Upper lobe of left lung (tissue), 6 donors: ENCODE data around the gene MBP. TPM values are rescaled to one million over a fixed set of nuclear protein-coding genes. Genes with fewer than 3 reads are reported as not detected.
A peak's percentile ranks its signal among the peaks of the same experiment; 100 is the strongest.

ENCODE experiments used
- ATAC-seq, 2 donors: fragments of 200-7000 bp; cut with Tn5 transposase; one replicate each; pipeline ENCODE4 v1.9.1; 2022; ENCODE audit warnings: mild to moderate bottlenecking in 2 of 2, moderate library complexity in 2 of 2; ENCODE audit not compliant: low FRiP score in 2 of 2
- DNase-seq, 2 donors: peaks; one replicate each; pipeline ENCODE4 v3.0.0-alpha.2; 2019 to 2020
- H3K27ac ChIP-seq, 4 donors: fragments of 200-600 bp; sonication (generic); one replicate each; pipeline ENCODE4 v1.5.1; 2016 to 2019
- H3K27me3 ChIP-seq, 4 donors: fragments of 200-600 bp; sonication (generic); one replicate each; pipeline ENCODE4 v1.5.1; 2017 to 2019
- H3K36me3 ChIP-seq, 4 donors: fragments of 200-600 bp; sonication (generic); one replicate each; pipeline ENCODE4 v1.5.1; 2016 to 2019
- H3K4me1 ChIP-seq, 4 donors: fragments of 200-600 bp; sonication (generic); one replicate each; pipeline ENCODE4 v1.5.1; 2018 to 2019
- H3K4me3 ChIP-seq, 4 donors: fragments of 200-600 bp; sonication (generic); one replicate each; pipeline ENCODE4 v1.5.1; 2017 to 2019; ENCODE audit warnings: mild to moderate bottlenecking in 2 of 4, moderate library complexity in 1 of 4
- H3K9me3 ChIP-seq, 4 donors: fragments of 200-600 bp; sonication (generic); one replicate each; pipeline ENCODE4 v1.5.1; 2018 to 2019
- CTCF ChIP-seq, 6 experiments: fragments of 450-650 bp in 4 of 6; fragments of 200-600 bp in 2 of 6; sonication (generic) in 2 of 6; IDR thresholded peaks; one replicate each; pipeline ENCODE4 v1.5.1; 2016 to 2019; ENCODE audit warnings: antibody characterized with exemption in 6 of 6
- EP300 ChIP-seq, 4 donors: sonication (generic); formaldehyde crosslinking; IDR thresholded peaks; one replicate each; pipeline ENCODE4 v1.5.1; 2017; ENCODE audit warnings: antibody characterized with exemption in 4 of 4, control low read depth in 2 of 4
- POLR2A ChIP-seq, 4 donors: fragments of 450-650 bp; IDR thresholded peaks; one replicate each; pipeline ENCODE4 v1.5.1; 2016 to 2017; ENCODE audit warnings: antibody characterized with exemption in 4 of 4, mild to moderate bottlenecking in 2 of 4
- POLR2AphosphoS5 ChIP-seq, 2 donors: sonication (generic); formaldehyde crosslinking; IDR thresholded peaks; one replicate each; pipeline ENCODE4 v1.5.1; 2017; ENCODE audit warnings: antibody characterized with exemption in 2 of 2
- WGBS, 2 donors: methylation state at CpG; one replicate each; pipeline ENCODE4 v1.1.5; 2017 to 2018; 5-methylcytosine and 5-hydroxymethylcytosine counted together
- total RNA-seq, 6 donors: library from RNA; depleted of rRNA in 4 of 6; stranded (reverse); fragments of >200 nt in 4 of 6; gene quantifications; one replicate each; pipeline versions ENCODE4 v1.1.0 to v1.2.1, GENCODE V29; 2016 to 2021
- donor health status: DM: no; HTN: no; CAD: no; lungs with moderate emphysema.
- donor health status: DM: no; HTN: yes; CAD: no; lungs with severe emphysema.

Gene MBP
- total RNA-seq, 6 donors from 2014 or later = 55.5 to 87.6 (median 68.8) TPM

GRCh38 chr18:77121523-77121922 is 11.1 kb downstream of the MBP start:
- H3K9me3 ChIP-seq = no peaks in the 10 kb centered on the region
- H3K4me1 ChIP-seq = peaks cover 9 to 40% (median 12%) of the 10 kb centered on the region in 4 donors
- no peak overlapping the region for H3K27ac ChIP-seq
- H3K36me3 ChIP-seq = no peaks in the 10 kb centered on the region
- no peak for ATAC-seq
- WGBS, 2 donors = 83 to 89% methylated on average over 3 of the region's 3 CpGs
- H3K4me3 ChIP-seq = no peak overlapping the region
- DNase-seq = no peak
- TF ChIP-seq EP300 (IDR thresholded peaks at IDR 0.05) = no peak
- no peak for TF ChIP-seq CTCF (IDR thresholded peaks at IDR 0.05)
- TF ChIP-seq POLR2AphosphoS5 (IDR thresholded peaks at IDR 0.05) = no peak
- no peak for TF ChIP-seq POLR2A (IDR thresholded peaks at IDR 0.05)
- H3K27me3 ChIP-seq = no peaks in the 10 kb centered on the region

- no peak overlapping the region for H3K27ac ChIP-seq
- no peak for TF ChIP-seq POLR2AphosphoS5 (IDR thresholded peaks at IDR 0.05)
- TF ChIP-seq POLR2A (IDR thresholded peaks at IDR 0.05) = no peak
- no peak for TF ChIP-seq CTCF (IDR thresholded peaks at IDR 0.05)
- TF ChIP-seq EP300 (IDR thresholded peaks at IDR 0.05) = no peak
- 89 to 90% methylated on average over 4 to 23 of the region's 23 CpGs for WGBS, 2 donors
- peaks cover 18 to 50% (median 20%) of the 10 kb centered on the region in 4 donors for H3K4me1 ChIP-seq
- H3K27me3 ChIP-seq = no peaks in the 10 kb centered on the region
- peak in 1 of 2 donors; percentile 28 for ATAC-seq
- DNase-seq = peak in 1 of 2 donors; percentile 19
- H3K36me3 ChIP-seq = no peaks in the 10 kb centered on the region
- no peak overlapping the region for H3K4me3 ChIP-seq
- no peaks in the 10 kb centered on the region for H3K9me3 ChIP-seq
Observed at GRCh38 chr18:77119851-77120491, 12.6 kb downstream of the MBP start.

- WGBS, 2 donors = 88 to 92% methylated on average over 9 to 12 of the region's 12 CpGs
Observed at GRCh38 chr18:77119101-77119850, 13.3 kb downstream of the MBP start.

GRCh38 chr18:77118256-77119090 is 14.1 kb downstream of the MBP start:
- no peaks in the 10 kb centered on the region for H3K36me3 ChIP-seq
- H3K27me3 ChIP-seq = no peaks in the 10 kb centered on the region
- peak overlapping the region in 1 of 4 donors; percentile 26 for H3K27ac ChIP-seq
- peaks cover 26 to 50% (median 29%) of the 10 kb centered on the region in 4 donors for H3K4me1 ChIP-seq
- H3K4me3 ChIP-seq = no peak overlapping the region
- ATAC-seq (no peak), DNase-seq (no peak)
- 91 to 96% methylated on average over 9 to 12 of the region's 12 CpGs for WGBS, 2 donors
- no peaks in the 10 kb centered on the region for H3K9me3 ChIP-seq
- TF ChIP-seq EP300 (IDR thresholded peaks at IDR 0.05) = no peak
- no peak for TF ChIP-seq POLR2AphosphoS5 (IDR thresholded peaks at IDR 0.05)
- no peak for TF ChIP-seq CTCF (IDR thresholded peaks at IDR 0.05)
- TF ChIP-seq POLR2A (IDR thresholded peaks at IDR 0.05) = no peak

More at GRCh38 chr18:77119101-77119850, 13.3 kb downstream of the MBP start:
- Histone ChIP-seq H3K27me3 (no peaks in the 10 kb centered on the region), H3K4me3 (no peak overlapping the region), H3K9me3 (no peaks in the 10 kb centered on the region), H3K4me1 (peaks cover 18 to 50% (median 22%) of the 10 kb centered on the region in 4 donors), H3K27ac (peak overlapping the region in 1 of 4 donors; percentile 26), H3K36me3 (no peaks in the 10 kb centered on the region)
- TF ChIP-seq POLR2A (IDR thresholded peaks at IDR 0.05) (no peak), CTCF (IDR thresholded peaks at IDR 0.05) (no peak), POLR2AphosphoS5 (IDR thresholded peaks at IDR 0.05) (no peak), EP300 (IDR thresholded peaks at IDR 0.05) (no peak)
- DNase-seq (peak; percentile 19 to 46), ATAC-seq (no peak)
